HG03060 (cell line): ENCODE results near the gene CPB2.

Experiments used
- ATAC-seq: cut with Tn5 transposase; IDR thresholded peaks from one replicate; pipeline ENCODE4 v1.9.1; 2021; ENCODE audit warnings: low read depth, moderate number of reproducible peaks; ENCODE audit not compliant: unreplicated experiment

Gene CPB2

GRCh38 chr13:46104868-46105267 is at the start of gene CPB2:
Gene CPB2 (minus strand): TSS chr13:46105033. CDS start chr13:46105009, 24 bp downstream.
- ATAC-seq, result no peak

GRCh38 chr13:46154136-46154801 is 49.4 kb upstream of the CPB2 start:
- ATAC-seq, result no peak

GRCh38 chr13:46152627-46153328 is 47.9 kb upstream of the CPB2 start:
- ATAC-seq, result no peak

- ATAC-seq, result no peak
Measured at GRCh38 chr13:46150134-46150693, 45.4 kb upstream of the CPB2 start.

DNA sequence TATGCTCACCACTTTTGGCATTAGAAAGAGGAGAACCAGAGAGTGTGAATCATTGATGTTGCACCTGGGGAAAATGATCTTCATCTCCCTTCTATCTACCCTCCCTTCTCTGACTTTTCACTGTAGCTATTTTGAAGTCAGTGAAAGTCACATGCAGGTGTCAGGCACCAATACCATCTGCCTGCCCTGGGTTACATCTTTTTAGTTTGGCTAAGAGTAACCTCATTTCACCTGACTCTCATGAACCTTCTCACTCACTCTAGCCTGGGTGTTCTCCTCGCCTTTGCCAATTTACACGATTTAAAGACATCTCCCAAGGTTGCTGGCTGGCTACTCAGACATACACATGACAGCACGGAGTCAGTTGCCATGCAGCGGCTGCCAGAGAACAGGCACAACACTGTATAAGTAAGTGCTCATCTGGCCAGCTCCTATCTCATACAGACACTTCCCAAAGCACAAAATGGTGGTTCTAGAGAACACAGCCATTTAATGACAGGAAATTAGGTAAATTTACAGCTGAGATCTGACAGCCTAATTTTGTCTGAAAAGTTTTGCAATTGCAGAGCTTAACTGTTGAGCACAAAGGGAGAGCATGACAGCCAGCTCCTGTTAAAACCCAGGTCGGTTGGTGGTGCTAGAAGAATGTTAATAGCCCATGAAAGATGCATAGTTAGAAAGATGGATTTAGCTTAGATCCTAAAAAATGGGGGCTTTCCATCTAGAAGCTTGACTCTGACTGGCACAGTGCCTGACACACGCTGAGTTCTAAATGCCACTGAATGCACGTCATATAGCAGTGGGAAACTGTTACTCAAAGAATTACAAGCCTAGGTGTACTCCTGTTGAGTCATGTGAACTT is 44.7 kb upstream of the CPB2 start:
- ATAC-seq, result no peak

DNA sequence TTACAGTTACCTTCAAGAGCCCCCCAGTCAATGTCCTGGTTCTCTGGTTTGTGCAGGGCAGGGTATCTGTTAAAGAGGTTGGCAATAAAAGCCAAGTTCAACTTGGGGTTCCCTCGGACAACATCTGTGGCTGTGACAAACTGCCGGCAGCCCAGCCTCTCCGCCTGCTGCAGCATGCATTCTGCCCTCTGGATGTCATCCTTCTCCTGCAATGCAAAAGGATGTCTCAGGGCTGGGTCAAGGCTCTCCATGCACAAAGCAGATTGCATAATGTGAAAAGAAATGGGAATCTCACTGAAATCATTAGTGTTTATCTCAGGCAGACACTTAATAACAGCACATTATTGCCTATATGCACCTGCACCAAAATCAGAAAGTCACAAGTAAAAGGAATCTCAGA is 42.1 kb upstream of the CPB2 start:
- ATAC-seq, result no peak

GRCh38 chr13:46145950-46146349 is 41.1 kb upstream of the CPB2 start:
- no peak for ATAC-seq

- no peak for ATAC-seq
Measured at GRCh38 chr13:46145135-46145534, 40.3 kb upstream of the CPB2 start.

DNA sequence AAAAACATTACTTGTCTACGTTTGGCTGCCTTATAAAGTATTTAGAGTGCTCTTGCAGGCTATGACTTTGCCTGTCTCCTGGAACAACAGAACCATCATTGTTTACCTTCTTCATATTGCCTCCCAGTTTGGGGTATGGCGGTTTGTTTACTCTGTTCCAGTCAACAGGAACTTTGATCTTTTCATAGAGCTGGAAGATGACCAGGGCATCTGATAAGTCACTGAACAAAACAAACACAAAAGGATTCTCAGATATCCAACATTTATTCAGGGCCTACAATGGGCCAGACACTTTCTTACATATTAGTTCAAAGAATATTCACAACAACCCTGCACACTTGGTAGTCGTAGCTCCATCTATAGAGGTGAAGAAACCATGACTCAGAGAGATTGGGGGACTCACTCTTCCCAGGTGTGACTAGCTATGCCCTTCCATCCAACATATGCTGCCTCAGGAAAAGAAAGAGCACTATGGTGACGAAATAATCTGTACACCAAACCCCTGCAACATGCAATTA is 38.4 kb upstream of the CPB2 start:
- no peak for ATAC-seq

DNA sequence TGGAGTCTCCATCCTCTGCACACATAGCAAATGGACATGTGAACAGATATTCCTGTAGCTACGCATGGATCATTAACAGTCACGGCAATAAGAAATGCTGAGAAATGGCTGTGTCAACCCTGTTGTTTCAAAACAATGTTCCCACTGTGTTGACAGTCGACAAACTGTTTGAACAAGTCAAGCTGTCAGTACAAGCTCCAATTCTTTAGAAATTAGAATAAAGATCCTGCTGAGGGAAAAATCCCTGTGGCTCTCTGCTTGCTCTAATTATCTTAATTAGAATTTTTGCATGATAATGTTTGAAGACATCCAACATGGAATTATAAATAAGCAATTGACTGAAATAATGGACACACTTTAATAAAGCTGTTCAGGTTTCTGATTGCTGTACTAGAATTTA is 37.9 kb upstream of the CPB2 start:
- no peak for ATAC-seq

GRCh38 chr13:46140044-46140443 is 35.2 kb upstream of the CPB2 start:
- no peak for ATAC-seq

DNA sequence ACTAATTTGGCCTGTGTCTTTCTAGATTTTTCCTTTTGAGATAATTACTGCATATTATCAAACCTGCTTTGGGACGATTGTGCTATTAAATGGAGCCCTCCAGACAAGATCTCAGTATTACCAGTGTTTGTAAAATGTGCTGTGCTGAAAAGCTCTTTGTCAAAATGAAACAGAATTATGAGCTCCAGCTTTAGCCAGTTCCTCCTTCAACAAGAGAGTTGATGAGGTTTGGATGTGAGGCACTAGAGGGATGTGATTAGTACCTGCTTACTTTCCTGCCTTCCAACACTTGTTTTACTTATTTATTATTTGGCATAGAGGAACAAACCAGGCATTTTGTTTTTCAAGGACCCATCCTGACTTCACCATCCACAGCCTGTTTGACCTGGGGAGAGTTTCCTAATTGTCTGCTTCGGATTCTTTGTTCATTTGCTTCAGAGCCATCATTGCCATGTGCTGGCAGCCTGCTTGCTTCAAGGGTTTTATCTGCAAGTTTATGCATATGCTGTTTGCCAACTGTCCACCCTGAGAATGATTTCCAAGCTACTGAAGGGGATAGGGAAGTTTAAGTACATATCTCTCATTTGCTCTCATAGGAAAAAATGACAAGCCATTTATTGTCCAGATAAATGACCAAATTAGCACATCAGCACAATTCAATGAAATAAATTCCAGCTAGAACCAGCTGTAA is 32.9 kb upstream of the CPB2 start:
- no peak for ATAC-seq

GRCh38 chr13:46136688-46137087 is 31.9 kb upstream of the CPB2 start:
- no peak for ATAC-seq

- ATAC-seq, result no peak
Measured at GRCh38 chr13:46134961-46135522, 30.2 kb upstream of the CPB2 start.

GRCh38 chr13:46134494-46134893 is 29.7 kb upstream of the CPB2 start:
- ATAC-seq, result no peak

DNA sequence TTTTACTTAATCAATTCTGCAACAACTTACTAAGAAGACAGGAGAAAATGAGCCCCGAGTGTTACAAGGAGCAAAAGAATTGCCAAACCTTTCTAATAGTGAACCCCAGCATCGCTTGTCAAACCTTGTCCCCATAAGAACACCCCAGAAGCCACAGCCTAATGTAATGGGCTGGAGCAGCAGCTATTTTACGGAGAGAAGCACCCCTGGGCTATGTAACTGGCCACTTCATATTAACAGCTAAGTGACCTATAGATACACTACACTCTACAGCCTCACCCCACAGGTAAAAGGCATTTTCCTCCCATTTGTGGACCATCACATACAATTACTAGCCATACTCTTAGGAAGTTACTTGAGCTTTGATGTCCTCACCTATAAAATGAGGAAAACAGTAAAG is 27.3 kb upstream of the CPB2 start:
- ATAC-seq, result no peak

DNA sequence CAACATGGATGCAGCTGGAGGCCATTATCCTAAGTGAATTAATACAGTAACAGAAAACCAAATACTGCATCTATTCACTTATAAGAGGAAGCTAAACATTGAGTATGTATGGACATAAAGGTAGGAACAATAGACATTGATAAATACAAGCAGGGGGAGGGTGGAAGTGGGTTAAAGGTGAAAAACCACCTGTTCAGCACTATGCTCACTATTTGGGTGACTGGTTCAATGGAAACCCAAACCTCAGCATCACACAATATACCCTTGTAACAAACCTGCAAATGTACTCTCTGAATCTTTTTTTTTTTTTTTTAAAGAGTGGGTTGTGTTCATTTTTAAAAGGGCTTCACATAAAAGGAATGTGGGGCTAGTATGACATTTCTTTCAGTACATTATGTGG is 26.9 kb upstream of the CPB2 start:
- ATAC-seq, result no peak

DNA sequence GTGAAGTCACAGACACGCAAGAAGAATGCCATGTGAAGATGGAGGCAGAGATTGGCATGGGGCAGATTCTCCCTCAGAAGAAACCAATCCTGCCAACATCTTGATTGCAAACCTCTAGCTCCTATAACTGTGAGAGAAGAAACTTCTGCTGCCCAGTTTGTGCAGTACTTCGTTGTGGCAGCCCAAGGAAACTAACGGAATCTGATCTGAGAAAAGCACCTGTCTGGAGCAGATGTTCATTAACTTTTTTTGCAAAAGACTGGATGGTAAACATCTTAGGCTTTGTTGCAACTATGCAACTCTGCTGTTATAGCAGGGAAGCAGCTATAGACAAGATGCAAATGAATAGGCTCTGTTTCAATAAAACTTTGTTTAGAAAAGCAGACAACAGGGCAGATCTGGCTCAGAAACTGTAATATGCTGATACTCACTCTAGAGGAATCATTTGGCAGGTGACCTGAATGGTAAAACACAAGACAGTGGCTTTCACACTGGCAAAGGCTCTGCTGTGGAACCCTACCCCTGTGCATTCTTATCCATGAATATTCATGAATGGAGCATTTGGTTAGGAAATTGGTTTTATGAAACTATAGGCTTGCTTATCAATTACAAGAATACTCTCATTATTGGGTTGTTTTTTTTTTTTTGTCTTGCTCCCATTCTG is 25.3 kb upstream of the CPB2 start:
- ATAC-seq, result no peak

DNA sequence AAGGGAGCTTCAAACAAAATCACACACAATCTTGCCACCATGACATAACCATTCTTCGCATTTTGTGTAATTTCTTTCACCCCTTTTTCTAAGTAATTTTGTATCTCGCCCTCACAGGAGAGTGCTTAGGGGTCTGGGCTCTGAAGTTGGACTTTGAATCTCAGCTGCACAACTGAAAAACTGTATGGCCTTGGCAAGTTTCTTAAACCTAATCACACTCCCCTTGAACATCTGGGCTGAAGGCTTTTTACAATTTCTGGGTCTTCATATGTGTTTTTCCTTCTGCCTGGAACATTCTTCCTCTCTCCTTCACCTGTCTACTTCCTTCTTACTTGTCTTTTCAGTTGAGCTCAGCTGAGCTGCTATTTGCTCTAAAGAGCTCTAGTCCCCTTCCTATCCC is 24.3 kb upstream of the CPB2 start:
- ATAC-seq, result no peak
